ENCODE results near the gene ZNF32.

- TF ChIP-seq, protein P1, sequence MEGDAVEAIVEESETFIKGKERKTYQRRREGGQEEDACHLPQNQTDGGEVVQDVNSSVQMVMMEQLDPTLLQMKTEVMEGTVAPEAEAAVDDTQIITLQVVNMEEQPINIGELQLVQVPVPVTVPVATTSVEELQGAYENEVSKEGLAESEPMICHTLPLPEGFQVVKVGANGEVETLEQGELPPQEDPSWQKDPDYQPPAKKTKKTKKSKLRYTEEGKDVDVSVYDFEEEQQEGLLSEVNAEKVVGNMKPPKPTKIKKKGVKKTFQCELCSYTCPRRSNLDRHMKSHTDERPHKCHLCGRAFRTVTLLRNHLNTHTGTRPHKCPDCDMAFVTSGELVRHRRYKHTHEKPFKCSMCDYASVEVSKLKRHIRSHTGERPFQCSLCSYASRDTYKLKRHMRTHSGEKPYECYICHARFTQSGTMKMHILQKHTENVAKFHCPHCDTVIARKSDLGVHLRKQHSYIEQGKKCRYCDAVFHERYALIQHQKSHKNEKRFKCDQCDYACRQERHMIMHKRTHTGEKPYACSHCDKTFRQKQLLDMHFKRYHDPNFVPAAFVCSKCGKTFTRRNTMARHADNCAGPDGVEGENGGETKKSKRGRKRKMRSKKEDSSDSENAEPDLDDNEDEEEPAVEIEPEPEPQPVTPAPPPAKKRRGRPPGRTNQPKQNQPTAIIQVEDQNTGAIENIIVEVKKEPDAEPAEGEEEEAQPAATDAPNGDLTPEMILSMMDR (IDR thresholded peaks at IDR 0.05) = no peak
- no peak for TF ChIP-seq POLR2A (IDR thresholded peaks at IDR 0.05)
Observed at GRCh38 chr10:43678654-43679053, 30.0 kb upstream of the ZNF32 start.
